ENCODE results near the gene STRADB. TPM values are rescaled to one million over a fixed set of nuclear protein-coding genes. Genes with fewer than 3 reads are reported as not detected.
A peak's percentile ranks its signal among the peaks of the same experiment; 100 is the strongest.

The STRADB gene
- total and polyA plus RNA-seq, 2 donors from 2014 or later: 26.1 to 60.3 TPM

GRCh38 chr2:201484805-201485204, 33.3 kb downstream of the STRADB start:
- intact Hi-C loops (cut with DNase I): no loop called here
- no peaks in the 10 kb centered on the region for H3K4me1 ChIP-seq (ENCODE audit: control insufficient read depth in 2 of 3, insufficient read depth in 2 of 3, low read depth in 1 of 3, low read length in 3 of 3)
- no peak for FAIRE-seq
- H3K27me3 ChIP-seq (ENCODE audit: control insufficient read depth, insufficient read depth, low read length): no peaks in the 10 kb centered on the region
- H3K27ac ChIP-seq (ENCODE audit: low read depth in 2 of 2, low read length in 2 of 2): no peak overlapping the region
- peak in 1 of 5 donors; percentile 5 for DNase-seq
- no peak overlapping the region for H3K4me3 ChIP-seq (ENCODE audit: low read length in 3 of 3)
- H3K9ac ChIP-seq (ENCODE audit: low read length in 3 of 3): no peak overlapping the region
- no peaks in the 10 kb centered on the region for H3K36me3 ChIP-seq (ENCODE audit: control insufficient read depth in 2 of 3, insufficient read depth in 3 of 3, low read length in 3 of 3)
- H3K9me3 ChIP-seq (ENCODE audit: control insufficient read depth in 2 of 3, insufficient read depth in 1 of 3, low read length in 3 of 3): no peaks in the 10 kb centered on the region
- TF ChIP-seq CTCF (IDR thresholded peaks at IDR 0.05; ENCODE audit: borderline replicate concordance, extremely low read depth, insufficient read depth): no peak

GRCh38 chr2:201490291-201490690, 38.8 kb downstream of the STRADB start:
- H3K4me3 ChIP-seq (ENCODE audit: low read length in 3 of 3): no peak overlapping the region
- H3K36me3 ChIP-seq (ENCODE audit: control insufficient read depth in 2 of 3, insufficient read depth in 3 of 3, low read length in 3 of 3): no peaks in the 10 kb centered on the region
- FAIRE-seq (no peak), DNase-seq (no peak)
- H3K27me3 ChIP-seq (ENCODE audit: control insufficient read depth, insufficient read depth, low read length): no peaks in the 10 kb centered on the region
- H3K4me1 ChIP-seq (ENCODE audit: control insufficient read depth in 2 of 3, insufficient read depth in 2 of 3, low read depth in 1 of 3, low read length in 3 of 3): no peaks in the 10 kb centered on the region
- H3K9me3 ChIP-seq (ENCODE audit: control insufficient read depth in 2 of 3, insufficient read depth in 1 of 3, low read length in 3 of 3): no peaks in the 10 kb centered on the region
- no peak for TF ChIP-seq CTCF (IDR thresholded peaks at IDR 0.05; ENCODE audit: borderline replicate concordance, extremely low read depth, insufficient read depth)
- no peak overlapping the region for H3K27ac ChIP-seq (ENCODE audit: low read depth in 2 of 2, low read length in 2 of 2)
- H3K9ac ChIP-seq (ENCODE audit: low read length in 3 of 3): no peak overlapping the region
- intact Hi-C loops (cut with DNase I): no loop called here

GRCh38 chr2:201496785-201497184, 45.2 kb downstream of the STRADB start:
- no peak overlapping the region for H3K4me3 ChIP-seq (ENCODE audit: low read length in 3 of 3)
- DNase-seq (no peak), FAIRE-seq (no peak)
- H3K36me3 ChIP-seq (ENCODE audit: control insufficient read depth in 2 of 3, insufficient read depth in 3 of 3, low read length in 3 of 3): no peaks in the 10 kb centered on the region
- intact Hi-C loops (cut with DNase I): no loop called here
- peaks cover 0 to 1% (median 0%) of the 10 kb centered on the region in 3 donors for H3K9me3 ChIP-seq (ENCODE audit: control insufficient read depth in 2 of 3, insufficient read depth in 1 of 3, low read length in 3 of 3)
- no peaks in the 10 kb centered on the region for H3K27me3 ChIP-seq (ENCODE audit: control insufficient read depth, insufficient read depth, low read length)
- no peak overlapping the region for H3K27ac ChIP-seq (ENCODE audit: low read depth in 2 of 2, low read length in 2 of 2)
- no peak overlapping the region for H3K9ac ChIP-seq (ENCODE audit: low read length in 3 of 3)
- TF ChIP-seq CTCF (IDR thresholded peaks at IDR 0.05; ENCODE audit: borderline replicate concordance, extremely low read depth, insufficient read depth): no peak
- H3K4me1 ChIP-seq (ENCODE audit: control insufficient read depth in 2 of 3, insufficient read depth in 2 of 3, low read depth in 1 of 3, low read length in 3 of 3): no peaks in the 10 kb centered on the region

- Histone ChIP-seq H3K4me1 (ENCODE audit: control insufficient read depth in 2 of 3, insufficient read depth in 2 of 3, low read depth in 1 of 3, low read length in 3 of 3) (no peaks in the 10 kb centered on the region), H3K27me3 (ENCODE audit: control insufficient read depth, insufficient read depth, low read length) (no peaks in the 10 kb centered on the region), H3K9me3 (ENCODE audit: control insufficient read depth in 2 of 3, insufficient read depth in 1 of 3, low read length in 3 of 3) (peaks cover 0 to 17% (median 0%) of the 10 kb centered on the region in 3 donors), H3K27ac (ENCODE audit: low read depth in 2 of 2, low read length in 2 of 2) (no peak overlapping the region), H3K4me3 (ENCODE audit: low read length in 3 of 3) (no peak overlapping the region), H3K36me3 (ENCODE audit: control insufficient read depth in 2 of 3, insufficient read depth in 3 of 3, low read length in 3 of 3) (no peaks in the 10 kb centered on the region), H3K9ac (ENCODE audit: low read length in 3 of 3) (no peak overlapping the region)
- intact Hi-C loops (cut with DNase I): no loop called here
- FAIRE-seq (no peak), DNase-seq (no peak)
- TF ChIP-seq CTCF (IDR thresholded peaks at IDR 0.05; ENCODE audit: borderline replicate concordance, extremely low read depth, insufficient read depth): no peak
These were observed 49.0 kb downstream of the STRADB start for GRCh38 chr2:201500534-201500933.

All from kidney (tissue), 14 donors.